Measurements from ENCODE around the gene PMPCA. TPM values are rescaled to one million over a fixed set of nuclear protein-coding genes. Genes with fewer than 3 reads are reported as not detected.

The PMPCA gene
- total RNA-seq, 1 experiment from 2014 or later: 116 TPM

DNA sequence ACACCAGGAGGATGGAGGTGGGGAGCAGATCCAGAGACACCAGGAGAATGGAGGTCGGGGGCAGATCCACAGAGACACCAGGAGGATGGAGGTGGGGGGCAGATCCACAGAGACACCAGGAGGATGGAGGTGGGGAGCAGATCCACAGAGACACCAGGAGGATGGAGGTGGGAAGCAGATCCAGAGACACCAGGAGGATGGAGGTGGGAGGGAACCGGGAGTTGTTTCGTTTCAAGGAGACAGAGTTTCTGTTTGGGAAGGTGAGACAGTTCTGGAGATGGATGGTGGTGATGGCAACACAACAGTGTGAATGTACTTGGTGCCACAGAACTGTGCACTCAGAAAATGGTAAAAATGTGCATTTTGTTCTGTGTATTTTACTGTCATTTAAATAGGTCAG lies 38.2 kb downstream of the PMPCA start (continued):
- no peak for TF ChIP-seq YY1 (IDR thresholded peaks at IDR 0.05; ENCODE audit: extremely low read depth, insufficient replicate concordance, low read depth, low read length)
- TF ChIP-seq TCF7L2 (IDR thresholded peaks at IDR 0.05; ENCODE audit: borderline replicate concordance, extremely low read depth, insufficient read depth, insufficient read length): no peak

- intact Hi-C loops (cut with micrococcal nuclease): no loop called here
- H3K4me2 ChIP-seq (ENCODE audit: low read length): no peak overlapping the region
- RAD21 ChIA-PET (ENCODE audit: low non-redundant PET in 1 of 2, low total read pairs in 2 of 2, uncharacterized antibody in 2 of 2, unreplicated experiment in 2 of 2): no interaction called here
- TF ChIP-seq, protein P1, sequence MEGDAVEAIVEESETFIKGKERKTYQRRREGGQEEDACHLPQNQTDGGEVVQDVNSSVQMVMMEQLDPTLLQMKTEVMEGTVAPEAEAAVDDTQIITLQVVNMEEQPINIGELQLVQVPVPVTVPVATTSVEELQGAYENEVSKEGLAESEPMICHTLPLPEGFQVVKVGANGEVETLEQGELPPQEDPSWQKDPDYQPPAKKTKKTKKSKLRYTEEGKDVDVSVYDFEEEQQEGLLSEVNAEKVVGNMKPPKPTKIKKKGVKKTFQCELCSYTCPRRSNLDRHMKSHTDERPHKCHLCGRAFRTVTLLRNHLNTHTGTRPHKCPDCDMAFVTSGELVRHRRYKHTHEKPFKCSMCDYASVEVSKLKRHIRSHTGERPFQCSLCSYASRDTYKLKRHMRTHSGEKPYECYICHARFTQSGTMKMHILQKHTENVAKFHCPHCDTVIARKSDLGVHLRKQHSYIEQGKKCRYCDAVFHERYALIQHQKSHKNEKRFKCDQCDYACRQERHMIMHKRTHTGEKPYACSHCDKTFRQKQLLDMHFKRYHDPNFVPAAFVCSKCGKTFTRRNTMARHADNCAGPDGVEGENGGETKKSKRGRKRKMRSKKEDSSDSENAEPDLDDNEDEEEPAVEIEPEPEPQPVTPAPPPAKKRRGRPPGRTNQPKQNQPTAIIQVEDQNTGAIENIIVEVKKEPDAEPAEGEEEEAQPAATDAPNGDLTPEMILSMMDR (IDR thresholded peaks at IDR 0.05 in 2 of 3, conservative IDR thresholded peaks at IDR 0.05 in 1 of 3; ENCODE audit: borderline replicate concordance in 1 of 3, insufficient read depth in 1 of 3, low read depth in 2 of 3, low read length in 2 of 3): peak in 1 of 3 experiments; percentile 26; a peak in 1 of 6 replicates
- no peak for TF ChIP-seq ZFX (IDR thresholded peaks at IDR 0.05)
- no peak for TF ChIP-seq JUND (IDR thresholded peaks at IDR 0.05)
- H3K79me2 ChIP-seq (ENCODE audit: insufficient read depth, low read length): peaks cover 3% of the 10 kb centered on the region; the same call in 1 of the 2 replicates
- no peaks in the 10 kb centered on the region for H3K9me3 ChIP-seq (ENCODE audit: control insufficient read depth in 1 of 2, insufficient read depth in 1 of 2, low read depth in 1 of 2, low read length in 2 of 2)
- H3K36me3 ChIP-seq (ENCODE audit: control insufficient read depth in 1 of 2, insufficient read depth in 2 of 2, low read length in 2 of 2): peaks cover 48 to 59% of the 10 kb centered on the region in 2 experiments; a peak in 3 of 4 replicates
- no TSS peak for BruUV-seq (replicated peaks)
- no peak overlapping the region for H2AFZ ChIP-seq (ENCODE audit: low read depth, low read length, poor library complexity, severe bottlenecking)
- CTCF ChIA-PET: interaction anchor here (0.9 kb wide), 1 partner anchor 10 kb away, joined by 3 read pairs; no protein-coding TSS in a partner anchor
- no peak overlapping the region for H3K4me3 ChIP-seq (replicated peaks in 1 of 2; ENCODE audit: low read depth in 1 of 2, low read length in 2 of 2)
- no peaks in the 10 kb centered on the region for H3K9me2 ChIP-seq (ENCODE audit: insufficient read depth)
- no peaks in the 10 kb centered on the region for H3K4me1 ChIP-seq (ENCODE audit: control insufficient read depth in 1 of 2, insufficient read depth in 2 of 2, low read length in 2 of 2)
- no peaks in the 10 kb centered on the region for H3K27me3 ChIP-seq (ENCODE audit: insufficient read depth, low read length)
- no peak for DNase-seq (ENCODE audit: low read depth, low spot score)
- POLR2A ChIA-PET: no interaction called here
- 0 out of 2 replicates have a peak, but pooled peaks have one; percentile 42 for ATAC-seq
- no peaks in the 10 kb centered on the region for H4K20me1 ChIP-seq (ENCODE audit: insufficient read depth)
- no peak overlapping the region for H3K9ac ChIP-seq (ENCODE audit: low read length)
- H3K27ac ChIP-seq (ENCODE audit: low read depth, low read length): no peak overlapping the region
These were observed 40.9 kb downstream of the PMPCA start for GRCh38 chr9:136451221-136451877.
